DND-41 (cell line): ENCODE data around the gene ZMIZ1.

Source experiments
- CTCF ChIP-seq: IDR thresholded peaks from 2 replicates; pipeline ENCODE4 v1.5.1; 2012; ENCODE audit warnings: borderline replicate concordance, low read length, moderate library complexity, mild to moderate bottlenecking; ENCODE audit not compliant: poor library complexity, severe bottlenecking; ENCODE audit errors: extremely low read depth
- EZH2 ChIP-seq: IDR thresholded peaks from 3 replicates; pipeline ENCODE4 v1.6.1; 2012; ENCODE audit warnings: borderline replicate concordance, low read depth, mild to moderate bottlenecking, moderate library complexity, low read length, inconsistent platforms; ENCODE audit not compliant: severe bottlenecking

GRCh38 chr10:79201706-79202105 lies 132.9 kb downstream of the ZMIZ1 start:
- TF ChIP-seq CTCF = no peak
- TF ChIP-seq EZH2 = no peak
